CD4-positive, CD25-positive, alpha-beta regulatory T cell (primary cell): Measurements from ENCODE around the gene KRTAP10-7. TPM values are rescaled to one million over a fixed set of nuclear protein-coding genes. Genes with fewer than 3 reads are reported as not detected.

Experiments used
- ATAC-seq, 2 donors: fragments of 150-1000 bp; cut with Tn5 transposase; one replicate each; pipeline ENCODE4 v1.10.0; 2021; ENCODE audit warnings: low read depth in 2 of 2, moderate number of reproducible peaks in 2 of 2, moderate library complexity in 1 of 2
- DNase-seq, 3 donors: peaks; one replicate each; pipeline versions ENCODE4 v3.0.0 to v3.0.0-alpha.2; 2012 to 2022; ENCODE audit warnings: mixed read lengths in 1 of 3
- H3K27ac ChIP-seq: one replicate; pipeline ENCODE4 v1.7.0; 2013; ENCODE audit warnings: mild to moderate bottlenecking, low read length; ENCODE audit not compliant: insufficient read depth, poor library complexity, severe bottlenecking
- H3K27me3 ChIP-seq: one replicate; pipeline ENCODE4 v1.7.0; 2013; ENCODE audit warnings: low read length; ENCODE audit not compliant: control insufficient read depth, insufficient read depth
- H3K36me3 ChIP-seq: one replicate; pipeline ENCODE4 v1.7.0; 2013; ENCODE audit warnings: mild to moderate bottlenecking, low read length, moderate library complexity; ENCODE audit not compliant: control insufficient read depth, insufficient read depth
- H3K4me1 ChIP-seq: 2 replicates; pipeline ENCODE4 v1.7.0; 2013; ENCODE audit warnings: mild to moderate bottlenecking, low read length; ENCODE audit not compliant: insufficient read depth, control insufficient read depth, poor library complexity, severe bottlenecking
- H3K4me3 ChIP-seq: one replicate; pipeline ENCODE4 v1.7.0; 2013; ENCODE audit warnings: low read depth, mild to moderate bottlenecking, low read length, moderate library complexity
- H3K9me3 ChIP-seq, 2 experiments: 1 replicate in 1 of 2; 2 replicates in 1 of 2; pipeline ENCODE4 v1.7.0; 2013; ENCODE audit warnings: low read length in 2 of 2, mild to moderate bottlenecking in 1 of 2, moderate library complexity in 1 of 2; ENCODE audit not compliant: control insufficient read depth in 2 of 2
- H3K27ac Mint-ChIP-seq, 3 donors: one replicate each; pipeline ENCODE4 v1.8.0; 2020 to 2022; ENCODE audit warnings: mild to moderate bottlenecking in 3 of 3, mixed read lengths in 3 of 3, moderate library complexity in 2 of 3
- H3K27me3 Mint-ChIP-seq: one replicate; pipeline ENCODE4 v1.8.0; 2022; ENCODE audit warnings: mild to moderate bottlenecking, mixed read lengths
- H3K36me3 Mint-ChIP-seq: one replicate; pipeline ENCODE4 v1.8.0; 2020; ENCODE audit warnings: mixed read lengths
- H3K4me1 Mint-ChIP-seq, 4 donors: one replicate each; pipeline ENCODE4 v1.8.0; 2020 to 2022; ENCODE audit warnings: mixed read lengths in 4 of 4, mild to moderate bottlenecking in 1 of 4
- H3K4me3 Mint-ChIP-seq, 4 donors: one replicate each; pipeline ENCODE4 v1.8.0; 2020 to 2022; ENCODE audit warnings: mild to moderate bottlenecking in 4 of 4, mixed read lengths in 4 of 4, moderate library complexity in 3 of 4
- H3K9me3 Mint-ChIP-seq, 7 donors: one replicate each; pipeline ENCODE4 v1.8.0; 2020 to 2022; ENCODE audit warnings: mixed read lengths in 7 of 7, mild to moderate bottlenecking in 3 of 7, moderate library complexity in 2 of 7
- polyA plus RNA-seq, 4 donors: library from polyadenylated mRNA; unstranded; fragments of 300-500 nt; fragmentation: Illumina TruSeq; gene quantifications; one replicate each; pipeline ENCODE4 v1.2.3, GENCODE V29; 2021
- total RNA-seq: library from RNA; stranded (reverse); gene quantifications from one replicate; pipeline ENCODE4 v1.2.3, GENCODE V29; 2022

Gene KRTAP10-7
- total and polyA plus RNA-seq, 5 donors from 2014 or later, result not detected

- Histone ChIP-seq H3K27ac (no peak overlapping the region), H3K9me3 (peaks cover 14 to 29% of the 10 kb centered on the region in 2 experiments), H3K27me3 (peaks cover 9% of the 10 kb centered on the region), H3K36me3 (no peaks in the 10 kb centered on the region), H3K4me3 (no peak overlapping the region), H3K4me1 (peaks cover 3% of the 10 kb centered on the region)
- peaks cover 0 to 16% (median 0%) of the 10 kb centered on the region in 4 donors for H3K4me1 Mint-ChIP-seq
- no peak overlapping the region for H3K27ac Mint-ChIP-seq
- peaks cover 4% of the 10 kb centered on the region for H3K36me3 Mint-ChIP-seq
- H3K4me3 Mint-ChIP-seq, result no peak overlapping the region
- peaks cover 0 to 27% (median 8%) of the 10 kb centered on the region in 7 donors for H3K9me3 Mint-ChIP-seq
- DNase-seq (no peak), ATAC-seq (no peak)
- H3K27me3 Mint-ChIP-seq, result peaks cover 3% of the 10 kb centered on the region
These were observed 11.2 kb downstream of the KRTAP10-7 start for GRCh38 chr21:44611551-44611950.

- H3K36me3 ChIP-seq, result no peaks in the 10 kb centered on the region
- Mint-ChIP-seq H3K27me3 (no peaks in the 10 kb centered on the region), H3K9me3 (peaks cover 0 to 27% (median 8%) of the 10 kb centered on the region in 7 donors), H3K36me3 (peaks cover 4% of the 10 kb centered on the region), H3K27ac (no peak within 1 kb of the TSS), H3K4me1 (peaks cover 0 to 21% (median 0%) of the 10 kb centered on the region in 4 donors), H3K4me3 (no peak within 1 kb of the TSS)
- DNase-seq (no peak), ATAC-seq (no peak)
- no peak within 1 kb of the TSS for H3K27ac ChIP-seq
- H3K4me3 ChIP-seq, result no peak within 1 kb of the TSS
- H3K9me3 ChIP-seq, result peaks cover 14 to 29% of the 10 kb centered on the region in 2 experiments
- H3K27me3 ChIP-seq, result peaks cover 7% of the 10 kb centered on the region
- H3K4me1 ChIP-seq, result peaks cover 3% of the 10 kb centered on the region
These were observed 11.7 kb downstream of the KRTAP10-7 start, which contains the start of gene KRTAP10-8 for GRCh38 chr21:44612029-44612486. Gene KRTAP10-8 (plus strand): TSS chr21:44612079. CDS start chr21:44612101, 22 bp downstream.

GRCh38 chr21:44612669-44613229, 12.4 kb downstream of the KRTAP10-7 start:
- H3K4me3 Mint-ChIP-seq, result no peak overlapping the region
- DNase-seq (no peak), ATAC-seq (no peak)
- Histone ChIP-seq H3K27me3 (peaks cover 4% of the 10 kb centered on the region), H3K9me3 (peaks cover 14 to 29% of the 10 kb centered on the region in 2 experiments), H3K4me1 (peaks cover 5% of the 10 kb centered on the region), H3K4me3 (no peak overlapping the region), H3K27ac (no peak overlapping the region), H3K36me3 (no peaks in the 10 kb centered on the region)
- peaks cover 4% of the 10 kb centered on the region for H3K36me3 Mint-ChIP-seq
- no peaks in the 10 kb centered on the region for H3K27me3 Mint-ChIP-seq
- H3K27ac Mint-ChIP-seq, result no peak overlapping the region
- peaks cover 0 to 27% (median 8%) of the 10 kb centered on the region in 7 donors for H3K9me3 Mint-ChIP-seq
- peaks cover 0 to 28% (median 0%) of the 10 kb centered on the region in 4 donors for H3K4me1 Mint-ChIP-seq

GRCh38 chr21:44613386-44614155, 13.2 kb downstream of the KRTAP10-7 start:
- H3K4me3 ChIP-seq, result no peak overlapping the region
- Mint-ChIP-seq H3K27me3 (no peaks in the 10 kb centered on the region), H3K4me3 (no peak overlapping the region), H3K36me3 (peaks cover 4% of the 10 kb centered on the region), H3K9me3 (peaks cover 0 to 27% (median 8%) of the 10 kb centered on the region in 7 donors), H3K4me1 (peaks cover 0 to 36% (median 5%) of the 10 kb centered on the region in 4 donors), H3K27ac (no peak overlapping the region)
- H3K27me3 ChIP-seq, result peaks cover 4% of the 10 kb centered on the region
- H3K4me1 ChIP-seq, result peaks cover 13% of the 10 kb centered on the region
- H3K27ac ChIP-seq, result no peak overlapping the region
- H3K36me3 ChIP-seq, result no peaks in the 10 kb centered on the region
- H3K9me3 ChIP-seq, result peaks cover 14 to 29% of the 10 kb centered on the region in 2 experiments
- ATAC-seq, result no peak
- no peak for DNase-seq

GRCh38 chr21:44614161-44614631, 13.8 kb downstream of the KRTAP10-7 start:
- Histone ChIP-seq H3K4me3 (no peak overlapping the region), H3K36me3 (no peaks in the 10 kb centered on the region), H3K27me3 (peaks cover 2% of the 10 kb centered on the region), H3K4me1 (peaks cover 19% of the 10 kb centered on the region), H3K9me3 (peaks cover 11 to 25% of the 10 kb centered on the region in 2 experiments), H3K27ac (no peak overlapping the region)
- H3K4me1 Mint-ChIP-seq, result peaks cover 6 to 42% (median 12%) of the 10 kb centered on the region in 4 donors
- H3K27me3 Mint-ChIP-seq, result no peaks in the 10 kb centered on the region
- DNase-seq, result no peak
- H3K4me3 Mint-ChIP-seq, result no peak overlapping the region
- peaks cover 4% of the 10 kb centered on the region for H3K36me3 Mint-ChIP-seq
- no peak overlapping the region for H3K27ac Mint-ChIP-seq
- ATAC-seq, result no peak
- peaks cover 1 to 29% (median 9%) of the 10 kb centered on the region in 7 donors for H3K9me3 Mint-ChIP-seq

GRCh38 chr21:44614961-44615391, 14.6 kb downstream of the KRTAP10-7 start:
- Histone ChIP-seq H3K27me3 (no peaks in the 10 kb centered on the region), H3K36me3 (no peaks in the 10 kb centered on the region), H3K4me1 (peaks cover 24% of the 10 kb centered on the region), H3K4me3 (no peak overlapping the region), H3K9me3 (peaks cover 5 to 21% of the 10 kb centered on the region in 2 experiments), H3K27ac (no peak overlapping the region)
- Mint-ChIP-seq H3K4me1 (peaks cover 14 to 50% (median 19%) of the 10 kb centered on the region in 4 donors), H3K27me3 (no peaks in the 10 kb centered on the region), H3K27ac (no peak overlapping the region), H3K36me3 (peaks cover 5% of the 10 kb centered on the region), H3K9me3 (peaks cover 1 to 28% (median 12%) of the 10 kb centered on the region in 7 donors), H3K4me3 (peak overlapping the region in 1 of 4 donors; percentile 48)
- DNase-seq (no peak), ATAC-seq (no peak)

GRCh38 chr21:44615466-44615865, 15.1 kb downstream of the KRTAP10-7 start:
- Mint-ChIP-seq H3K27me3 (no peaks in the 10 kb centered on the region), H3K9me3 (peaks cover 3 to 26% (median 14%) of the 10 kb centered on the region in 7 donors), H3K36me3 (peaks cover 4% of the 10 kb centered on the region), H3K27ac (no peak overlapping the region), H3K4me1 (peaks cover 17 to 53% (median 21%) of the 10 kb centered on the region in 4 donors), H3K4me3 (no peak overlapping the region)
- Histone ChIP-seq H3K36me3 (no peaks in the 10 kb centered on the region), H3K27me3 (no peaks in the 10 kb centered on the region), H3K4me1 (peaks cover 24% of the 10 kb centered on the region), H3K4me3 (no peak overlapping the region), H3K9me3 (peaks cover 9 to 20% of the 10 kb centered on the region in 2 experiments), H3K27ac (no peak overlapping the region)
- ATAC-seq (no peak), DNase-seq (no peak)
